K562 (cell line): ENCODE measurements around the gene DDAH2. TPM values are rescaled to one million over a fixed set of nuclear protein-coding genes. Genes with fewer than 3 reads are reported as not detected.

ENCODE experiments used
- HDAC8 ChIP-seq: fragments of 450-650 bp; IDR thresholded peaks from 2 replicates; pipeline ENCODE4 v1.6.1; 2016; ENCODE audit warnings: mild to moderate bottlenecking, missing genetic modification characterization, moderate library complexity, missing compliant biosample characterization
- NR4A1 ChIP-seq, 2 experiments: fragments of 250-450 bp in 1 of 2; fragments of 450-650 bp in 1 of 2; sonication (Bioruptor Pico) in 1 of 2; IDR thresholded peaks; 2 replicates each; pipeline versions ENCODE4 v1.4.0 to v1.6.1; 2016 to 2020; ENCODE audit warnings: mild to moderate bottlenecking in 2 of 2, missing compliant biosample characterization in 1 of 2, missing genetic modification characterization in 1 of 2, moderate library complexity in 1 of 2
- ZNF224 ChIP-seq: sonication (generic); formaldehyde crosslinking; IDR thresholded peaks from 2 replicates; pipeline ENCODE4 v1.8.0; 2022; ENCODE audit warnings: mild to moderate bottlenecking, missing genetic modification reagents
- polyA plus RNA-seq, 8 experiments: library from polyadenylated mRNA; depleted of rRNA in 4 of 8; stranded (reverse) in 5 of 8; unstranded in 3 of 8; fragments of >200 nt; fragmentation: Nextera tagmentation in 2 of 8; fragmentation: Illumina TruSeq in 1 of 8; extraction: Ambion mirVana in 2 of 8; extraction: Trizol in 1 of 8; gene quantifications; 2 replicates each; pipeline versions ENCODE4 v1.2.1 to v1.2.3, GENCODE V29; 2011 to 2014; ENCODE audit warnings: inconsistent platforms in 1 of 8, missing spikeins in 1 of 8
- total RNA-seq, 7 experiments: library from RNA; depleted of rRNA in 6 of 7; stranded (reverse); fragments of >200 nt in 6 of 7; fragmentation: Illumina TruSeq in 2 of 7; extraction: Trizol in 2 of 7; gene quantifications; 2 replicates each; pipeline versions ENCODE4 v1.2.1 to v1.2.3, GENCODE V29; 2011 to 2021; ENCODE audit warnings: low replicate concordance in 1 of 7
- TF ChIP-seq, protein P1 (sequence below): conservative IDR thresholded peaks from 2 replicates; pipeline ENCODE4 v1.6.1; 2011; ENCODE audit warnings: low read depth, mild to moderate bottlenecking, low read length; ENCODE audit not compliant: control insufficient read depth
- TF ChIP-seq, protein P2 (sequence below): sonication (generic); formaldehyde crosslinking; IDR thresholded peaks from 2 replicates; pipeline ENCODE4 v1.8.1; 2023; ENCODE audit warnings: mild to moderate bottlenecking, missing genetic modification reagents

The DDAH2 gene
- total and polyA plus RNA-seq, 9 of the 15 experiments (the other 6 are each of a cell fraction or from before 2014, with no cell fraction given): 1.8 to 45.4 (median 21.4) TPM

DNA sequence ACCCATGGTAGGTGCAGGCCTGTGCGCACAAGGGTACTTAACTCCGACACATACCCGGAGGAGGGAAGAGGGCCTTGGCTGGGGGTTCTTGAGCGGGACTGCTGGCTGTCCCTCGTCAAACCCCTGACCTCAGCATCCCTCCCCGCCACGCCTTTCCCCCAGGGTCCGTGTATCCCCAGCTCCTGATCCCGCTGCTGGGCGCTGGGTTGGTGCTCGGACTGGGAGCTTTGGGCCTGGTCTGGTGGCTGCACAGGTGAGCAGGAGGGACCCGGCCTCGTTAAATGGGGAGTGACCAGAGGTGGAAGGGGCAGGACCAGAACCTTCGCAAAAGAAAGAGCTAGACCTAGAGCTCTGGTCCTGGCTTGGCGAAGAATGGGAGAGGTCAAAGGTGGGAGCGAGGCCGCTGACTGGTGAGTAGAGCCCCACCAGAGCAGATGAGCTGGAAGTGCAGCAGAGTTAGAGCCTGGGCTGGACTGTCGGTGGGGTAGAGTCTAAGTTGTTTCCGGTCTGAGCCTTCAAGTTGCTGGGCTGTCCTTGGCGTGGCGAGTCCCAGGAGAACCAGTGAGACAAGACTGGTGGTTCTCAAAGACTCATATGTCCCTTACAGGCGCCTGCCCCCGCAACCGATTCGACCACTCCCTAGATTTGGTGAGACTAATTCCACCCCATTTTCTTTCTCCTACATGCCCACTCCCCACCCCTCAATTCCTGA, 5.0 kb downstream of the DDAH2 start (continued):
- TF ChIP-seq, protein P1, sequence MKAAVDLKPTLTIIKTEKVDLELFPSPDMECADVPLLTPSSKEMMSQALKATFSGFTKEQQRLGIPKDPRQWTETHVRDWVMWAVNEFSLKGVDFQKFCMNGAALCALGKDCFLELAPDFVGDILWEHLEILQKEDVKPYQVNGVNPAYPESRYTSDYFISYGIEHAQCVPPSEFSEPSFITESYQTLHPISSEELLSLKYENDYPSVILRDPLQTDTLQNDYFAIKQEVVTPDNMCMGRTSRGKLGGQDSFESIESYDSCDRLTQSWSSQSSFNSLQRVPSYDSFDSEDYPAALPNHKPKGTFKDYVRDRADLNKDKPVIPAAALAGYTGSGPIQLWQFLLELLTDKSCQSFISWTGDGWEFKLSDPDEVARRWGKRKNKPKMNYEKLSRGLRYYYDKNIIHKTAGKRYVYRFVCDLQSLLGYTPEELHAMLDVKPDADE: 0 out of 2 replicates have a peak, but pooled peaks have one; percentile 20
- TF ChIP-seq HDAC8 (tag) (no peak), NR4A1 (CRISPR knock-in tag; IDR thresholded peaks at IDR 0.05) (0 out of 2 replicates have a peak, but pooled peaks have one; percentile 5), NR4A1 (tag; IDR thresholded peaks at IDR 0.05) (no peak), ZNF224 (CRISPR knock-in tag) (no peak)
- TF ChIP-seq, protein P2, sequence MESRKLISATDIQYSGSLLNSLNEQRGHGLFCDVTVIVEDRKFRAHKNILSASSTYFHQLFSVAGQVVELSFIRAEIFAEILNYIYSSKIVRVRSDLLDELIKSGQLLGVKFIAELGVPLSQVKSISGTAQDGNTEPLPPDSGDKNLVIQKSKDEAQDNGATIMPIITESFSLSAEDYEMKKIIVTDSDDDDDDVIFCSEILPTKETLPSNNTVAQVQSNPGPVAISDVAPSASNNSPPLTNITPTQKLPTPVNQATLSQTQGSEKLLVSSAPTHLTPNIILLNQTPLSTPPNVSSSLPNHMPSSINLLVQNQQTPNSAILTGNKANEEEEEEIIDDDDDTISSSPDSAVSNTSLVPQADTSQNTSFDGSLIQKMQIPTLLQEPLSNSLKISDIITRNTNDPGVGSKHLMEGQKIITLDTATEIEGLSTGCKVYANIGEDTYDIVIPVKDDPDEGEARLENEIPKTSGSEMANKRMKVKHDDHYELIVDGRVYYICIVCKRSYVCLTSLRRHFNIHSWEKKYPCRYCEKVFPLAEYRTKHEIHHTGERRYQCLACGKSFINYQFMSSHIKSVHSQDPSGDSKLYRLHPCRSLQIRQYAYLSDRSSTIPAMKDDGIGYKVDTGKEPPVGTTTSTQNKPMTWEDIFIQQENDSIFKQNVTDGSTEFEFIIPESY (CRISPR knock-in tag): peak; percentile 8; the same call in 1 of the 2 replicates
